ENCODE measurements around the gene ENOX1. TPM values are rescaled to one million over a fixed set of nuclear protein-coding genes. Genes with fewer than 3 reads are reported as not detected.
A peak's percentile ranks its signal among the peaks of the same experiment; 100 is the strongest.

The ENOX1 gene
- total and polyA plus RNA-seq, 7 donors = 0.23 to 20.2 (median 11.1) TPM

DNA sequence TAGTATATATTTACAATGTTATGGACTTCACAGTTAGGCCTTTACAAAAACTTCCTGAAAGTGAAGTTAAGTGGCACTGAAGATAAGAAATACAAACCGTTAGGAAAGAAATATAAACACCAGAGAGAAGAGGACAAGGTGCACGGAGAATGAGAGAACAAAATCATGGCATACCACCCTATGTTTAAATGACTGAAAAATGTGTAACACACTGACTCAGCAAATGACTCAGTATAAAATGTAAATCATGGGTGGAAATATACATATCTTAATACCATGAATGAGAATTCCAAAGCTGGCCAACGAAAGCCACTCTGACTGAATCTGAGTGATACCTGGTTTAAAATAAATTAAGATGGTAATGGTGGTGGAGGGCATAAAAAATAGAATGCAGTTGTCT is 502.6 kb downstream of the ENOX1 start:
- Histone ChIP-seq H3K27ac (peak overlapping the region in 2 of 4 donors; percentile 7 to 34), H3K9me3 (no peaks in the 10 kb centered on the region)
- TF ChIP-seq EP300 (IDR thresholded peaks at IDR 0.05) (no peak), POLR2AphosphoS5 (IDR thresholded peaks at IDR 0.05) (no peak), POLR2A (IDR thresholded peaks at IDR 0.05) (no peak)
- TF ChIP-seq, protein P1, sequence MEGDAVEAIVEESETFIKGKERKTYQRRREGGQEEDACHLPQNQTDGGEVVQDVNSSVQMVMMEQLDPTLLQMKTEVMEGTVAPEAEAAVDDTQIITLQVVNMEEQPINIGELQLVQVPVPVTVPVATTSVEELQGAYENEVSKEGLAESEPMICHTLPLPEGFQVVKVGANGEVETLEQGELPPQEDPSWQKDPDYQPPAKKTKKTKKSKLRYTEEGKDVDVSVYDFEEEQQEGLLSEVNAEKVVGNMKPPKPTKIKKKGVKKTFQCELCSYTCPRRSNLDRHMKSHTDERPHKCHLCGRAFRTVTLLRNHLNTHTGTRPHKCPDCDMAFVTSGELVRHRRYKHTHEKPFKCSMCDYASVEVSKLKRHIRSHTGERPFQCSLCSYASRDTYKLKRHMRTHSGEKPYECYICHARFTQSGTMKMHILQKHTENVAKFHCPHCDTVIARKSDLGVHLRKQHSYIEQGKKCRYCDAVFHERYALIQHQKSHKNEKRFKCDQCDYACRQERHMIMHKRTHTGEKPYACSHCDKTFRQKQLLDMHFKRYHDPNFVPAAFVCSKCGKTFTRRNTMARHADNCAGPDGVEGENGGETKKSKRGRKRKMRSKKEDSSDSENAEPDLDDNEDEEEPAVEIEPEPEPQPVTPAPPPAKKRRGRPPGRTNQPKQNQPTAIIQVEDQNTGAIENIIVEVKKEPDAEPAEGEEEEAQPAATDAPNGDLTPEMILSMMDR (IDR thresholded peaks at IDR 0.05) = no peak

DNA sequence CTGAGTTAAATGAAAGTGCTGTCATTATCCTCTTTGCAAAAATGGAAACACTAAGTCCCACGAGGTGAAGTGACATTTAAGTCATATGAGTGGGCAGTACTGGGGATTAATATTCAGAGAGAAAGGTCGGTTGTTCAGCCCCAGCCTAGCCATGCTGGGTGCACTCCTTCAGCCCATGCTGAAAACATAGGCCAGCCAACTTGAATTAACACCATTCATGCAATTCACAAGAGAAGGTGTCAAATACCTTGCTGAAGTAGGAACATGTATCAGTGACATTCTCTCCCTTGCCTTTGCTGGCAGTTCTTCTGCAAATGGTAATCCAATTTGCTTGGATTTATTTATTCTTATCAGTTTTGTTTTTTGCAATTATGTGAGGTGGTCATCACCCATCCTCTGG is 507.1 kb downstream of the ENOX1 start:
- Histone ChIP-seq H3K36me3 (no peaks in the 10 kb centered on the region), H3K27ac (no peak overlapping the region), H3K9me3 (no peaks in the 10 kb centered on the region), H3K4me3 (no peak overlapping the region), H3K27me3 (no peaks in the 10 kb centered on the region), H3K4me1 (peaks cover 0 to 19% (median 10%) of the 10 kb centered on the region in 4 donors)
- 63 to 71% methylated on average over 2 of the region's 2 CpGs for WGBS, 2 donors
- intact Hi-C loops (cut with DNase I) = no loop called here
- DNase-seq = no peak
- TF ChIP-seq EP300 (IDR thresholded peaks at IDR 0.05) = no peak
- no peak for TF ChIP-seq POLR2A (IDR thresholded peaks at IDR 0.05)
- no peak for TF ChIP-seq POLR2AphosphoS5 (IDR thresholded peaks at IDR 0.05)

More for the DNA sequence above, 502.6 kb downstream of the ENOX1 start:
- Histone ChIP-seq H3K36me3 (no peaks in the 10 kb centered on the region), H3K27me3 (no peaks in the 10 kb centered on the region), H3K4me1 (peaks cover 0 to 37% (median 24%) of the 10 kb centered on the region in 4 donors), H3K4me3 (no peak overlapping the region)
- intact Hi-C loops (cut with DNase I) = no loop called here
- DNase-seq = no peak
- 59 to 74% methylated on average over 3 of the region's 3 CpGs for WGBS, 2 donors

DNA sequence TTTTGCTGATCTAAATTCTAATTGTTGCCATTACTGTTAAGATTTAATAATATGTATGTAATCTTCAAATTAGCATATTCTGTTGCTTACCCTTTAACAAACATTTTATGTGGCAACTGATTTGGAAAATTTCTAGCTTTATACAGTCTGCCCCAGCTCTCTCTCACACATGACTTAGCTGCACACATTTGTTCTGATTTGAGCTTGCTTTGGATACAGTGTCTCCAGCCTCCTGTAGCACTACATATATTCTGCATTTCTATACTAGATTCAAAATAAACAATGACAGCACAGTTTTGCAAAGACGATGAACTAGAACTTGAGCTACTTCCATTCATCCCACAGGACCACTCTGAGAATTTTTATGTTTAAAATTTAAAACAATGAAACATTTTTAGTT is 508.6 kb downstream of the ENOX1 start:
- 82% methylated on average over 1 of the region's 1 CpG for WGBS, 2 donors
- H3K9me3 ChIP-seq = no peaks in the 10 kb centered on the region
- H3K4me3 ChIP-seq = no peak overlapping the region
- TF ChIP-seq, protein P1 (IDR thresholded peaks at IDR 0.05) = no peak
- TF ChIP-seq EP300 (IDR thresholded peaks at IDR 0.05) = no peak
- TF ChIP-seq POLR2AphosphoS5 (IDR thresholded peaks at IDR 0.05) = no peak
- no peak for TF ChIP-seq POLR2A (IDR thresholded peaks at IDR 0.05)
- intact Hi-C loops (cut with DNase I) = no loop called here
- no peaks in the 10 kb centered on the region for H3K27me3 ChIP-seq
- DNase-seq = no peak
- no peak overlapping the region for H3K27ac ChIP-seq
- no peaks in the 10 kb centered on the region for H3K36me3 ChIP-seq
- H3K4me1 ChIP-seq = peaks cover 0 to 15% (median 11%) of the 10 kb centered on the region in 4 donors

DNA sequence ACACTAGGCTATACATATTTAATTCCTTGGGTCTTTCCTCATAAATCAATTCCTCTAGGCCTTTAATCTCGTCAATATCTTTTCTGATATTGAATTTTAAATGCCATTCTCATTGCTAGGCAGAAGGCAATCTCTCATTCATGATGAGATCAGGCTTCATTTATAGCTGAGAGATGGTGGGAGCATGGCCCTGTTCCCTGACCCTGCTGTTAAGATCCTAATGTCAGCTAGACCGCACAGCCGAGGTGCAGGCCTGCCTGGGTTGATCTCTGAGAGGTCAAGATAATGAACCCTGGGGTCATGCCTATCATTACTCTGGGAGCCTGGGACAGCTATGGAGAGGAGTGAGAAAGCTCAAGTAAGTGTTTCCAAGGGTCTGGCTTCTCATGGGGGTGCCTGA is 509.6 kb downstream of the ENOX1 start:
- H3K9me3 ChIP-seq = no peaks in the 10 kb centered on the region
- H3K4me3 ChIP-seq = no peak overlapping the region
- 86 to 90% methylated on average over 3 of the region's 3 CpGs for WGBS, 2 donors
- no peak for DNase-seq
- H3K36me3 ChIP-seq = no peaks in the 10 kb centered on the region
- intact Hi-C loops (cut with DNase I) = no loop called here
- H3K4me1 ChIP-seq = peaks cover 0 to 15% (median 11%) of the 10 kb centered on the region in 4 donors
- TF ChIP-seq POLR2AphosphoS5 (IDR thresholded peaks at IDR 0.05) (no peak), POLR2A (IDR thresholded peaks at IDR 0.05) (no peak), EP300 (IDR thresholded peaks at IDR 0.05) (no peak)
- TF ChIP-seq, protein P1 (IDR thresholded peaks at IDR 0.05) = no peak
- H3K27ac ChIP-seq = no peak overlapping the region
- no peaks in the 10 kb centered on the region for H3K27me3 ChIP-seq

DNA sequence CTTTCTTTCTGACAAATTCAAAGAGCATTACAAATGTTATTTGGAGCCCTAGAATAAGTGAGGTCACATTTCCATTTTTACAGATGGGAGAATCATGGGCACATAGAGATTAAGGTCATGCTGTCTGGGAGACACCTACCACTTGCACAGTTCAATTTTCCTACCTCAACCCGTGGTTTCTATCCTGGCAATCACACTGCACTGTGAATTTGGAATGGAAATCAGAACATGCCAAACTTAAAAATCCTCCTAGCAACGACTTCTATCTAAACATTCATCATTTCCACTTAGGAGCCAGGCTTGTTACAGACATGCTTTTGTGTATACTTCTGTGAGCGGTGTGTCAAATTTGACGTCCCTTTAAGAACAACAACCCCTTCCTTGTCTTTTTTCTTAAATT is 511.9 kb downstream of the ENOX1 start:
- TF ChIP-seq, protein P1 (IDR thresholded peaks at IDR 0.05) = no peak
- TF ChIP-seq POLR2AphosphoS5 (IDR thresholded peaks at IDR 0.05) (no peak), POLR2A (IDR thresholded peaks at IDR 0.05) (no peak), EP300 (IDR thresholded peaks at IDR 0.05) (no peak)
- DNase-seq = no peak
- 66 to 75% methylated on average over 4 of the region's 4 CpGs for WGBS, 2 donors
- no peaks in the 10 kb centered on the region for H3K9me3 ChIP-seq
- intact Hi-C loops (cut with DNase I) = no loop called here
- peak overlapping the region in 2 of 4 donors; percentile 17 to 32 for H3K27ac ChIP-seq
- no peaks in the 10 kb centered on the region for H3K36me3 ChIP-seq
- peaks cover 0 to 29% (median 24%) of the 10 kb centered on the region in 4 donors for H3K4me1 ChIP-seq
- H3K27me3 ChIP-seq = no peaks in the 10 kb centered on the region
- H3K4me3 ChIP-seq = no peak overlapping the region
